ENCODE data around the gene DAD1. TPM values are rescaled to one million over a fixed set of nuclear protein-coding genes. Genes with fewer than 3 reads are reported as not detected.

Gene DAD1
- total RNA-seq, 1 donor from 2014 or later, result 328 TPM

DNA sequence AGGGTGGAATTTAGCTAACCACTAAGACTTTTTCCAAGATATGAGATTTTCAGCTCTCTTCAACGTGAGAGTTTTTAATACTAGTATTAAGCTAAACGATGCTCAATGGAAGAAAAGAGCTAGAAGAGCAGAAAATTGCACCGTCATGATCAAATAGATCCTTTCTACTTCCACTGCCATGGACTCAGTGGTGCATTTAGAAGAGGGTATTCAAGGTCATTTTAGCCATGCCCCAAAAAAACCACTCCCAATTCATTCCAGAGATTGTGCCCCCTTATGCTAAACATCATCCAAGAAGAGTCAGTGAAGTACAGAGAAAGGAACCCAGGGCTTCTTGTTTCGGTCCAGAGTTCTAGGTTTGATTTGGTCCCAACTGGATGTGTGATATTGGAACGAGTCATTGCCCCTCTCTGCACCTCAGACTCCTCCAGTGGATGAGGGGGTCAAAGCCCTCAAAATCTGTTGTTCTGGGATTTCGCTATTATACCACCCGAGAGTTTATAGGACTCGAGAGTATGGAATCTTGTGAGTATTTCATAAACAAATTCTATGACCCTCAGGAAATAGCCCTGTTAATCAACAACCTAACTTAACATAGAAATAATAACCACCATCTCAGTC lies 55.2 kb downstream of the DAD1 start:
- DNase-seq (ENCODE audit: low read depth), result no peak
- Histone ChIP-seq H3K27me3 (ENCODE audit: control insufficient read depth, insufficient read depth, low read length) (no peaks in the 10 kb centered on the region), H3K4me3 (ENCODE audit: low read depth, low read length) (no peak overlapping the region), H3K36me3 (ENCODE audit: control insufficient read depth, insufficient read depth, low read length) (no peaks in the 10 kb centered on the region)
- TF ChIP-seq, protein P1, sequence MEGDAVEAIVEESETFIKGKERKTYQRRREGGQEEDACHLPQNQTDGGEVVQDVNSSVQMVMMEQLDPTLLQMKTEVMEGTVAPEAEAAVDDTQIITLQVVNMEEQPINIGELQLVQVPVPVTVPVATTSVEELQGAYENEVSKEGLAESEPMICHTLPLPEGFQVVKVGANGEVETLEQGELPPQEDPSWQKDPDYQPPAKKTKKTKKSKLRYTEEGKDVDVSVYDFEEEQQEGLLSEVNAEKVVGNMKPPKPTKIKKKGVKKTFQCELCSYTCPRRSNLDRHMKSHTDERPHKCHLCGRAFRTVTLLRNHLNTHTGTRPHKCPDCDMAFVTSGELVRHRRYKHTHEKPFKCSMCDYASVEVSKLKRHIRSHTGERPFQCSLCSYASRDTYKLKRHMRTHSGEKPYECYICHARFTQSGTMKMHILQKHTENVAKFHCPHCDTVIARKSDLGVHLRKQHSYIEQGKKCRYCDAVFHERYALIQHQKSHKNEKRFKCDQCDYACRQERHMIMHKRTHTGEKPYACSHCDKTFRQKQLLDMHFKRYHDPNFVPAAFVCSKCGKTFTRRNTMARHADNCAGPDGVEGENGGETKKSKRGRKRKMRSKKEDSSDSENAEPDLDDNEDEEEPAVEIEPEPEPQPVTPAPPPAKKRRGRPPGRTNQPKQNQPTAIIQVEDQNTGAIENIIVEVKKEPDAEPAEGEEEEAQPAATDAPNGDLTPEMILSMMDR (IDR thresholded peaks at IDR 0.05; ENCODE audit: insufficient read depth, low read length, poor library complexity, severe bottlenecking), result no peak

DNA sequence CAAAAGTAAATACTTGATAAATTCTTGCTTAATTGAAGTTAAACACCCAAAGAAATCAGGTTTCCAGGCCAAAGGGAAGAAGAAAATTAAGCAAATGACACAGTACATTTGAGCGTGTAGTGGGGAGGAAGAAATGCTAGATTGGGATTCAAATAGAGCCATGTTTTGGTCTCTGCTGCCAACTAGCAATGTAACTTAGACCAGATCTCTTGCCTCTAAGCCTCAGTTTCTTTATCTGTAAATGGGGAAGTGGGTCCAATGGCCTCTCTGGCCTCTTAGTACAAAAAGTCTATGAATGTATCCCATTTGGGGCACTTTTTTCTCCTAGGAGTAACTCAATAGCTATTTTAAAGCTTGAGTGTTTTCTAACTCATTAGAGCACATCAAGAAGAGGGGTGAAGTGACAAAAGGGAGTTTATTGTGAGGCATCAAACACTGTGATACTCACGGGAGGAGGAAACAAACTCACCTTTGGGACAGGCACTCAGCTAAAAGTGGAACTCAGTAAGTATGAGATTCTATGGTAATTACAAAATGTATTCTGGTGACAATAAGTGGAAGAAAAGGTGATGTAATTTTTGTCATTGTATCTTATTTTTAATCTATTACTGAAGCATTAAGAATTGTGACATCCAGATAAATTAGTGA lies 55.8 kb downstream of the DAD1 start:
- TF ChIP-seq, protein P1 (IDR thresholded peaks at IDR 0.05; ENCODE audit: insufficient read depth, low read length, poor library complexity, severe bottlenecking), result no peak
- DNase-seq (ENCODE audit: low read depth), result no peak
- Histone ChIP-seq H3K4me3 (ENCODE audit: low read depth, low read length) (no peak overlapping the region), H3K27me3 (ENCODE audit: control insufficient read depth, insufficient read depth, low read length) (no peaks in the 10 kb centered on the region), H3K36me3 (ENCODE audit: control insufficient read depth, insufficient read depth, low read length) (no peaks in the 10 kb centered on the region)

DNA sequence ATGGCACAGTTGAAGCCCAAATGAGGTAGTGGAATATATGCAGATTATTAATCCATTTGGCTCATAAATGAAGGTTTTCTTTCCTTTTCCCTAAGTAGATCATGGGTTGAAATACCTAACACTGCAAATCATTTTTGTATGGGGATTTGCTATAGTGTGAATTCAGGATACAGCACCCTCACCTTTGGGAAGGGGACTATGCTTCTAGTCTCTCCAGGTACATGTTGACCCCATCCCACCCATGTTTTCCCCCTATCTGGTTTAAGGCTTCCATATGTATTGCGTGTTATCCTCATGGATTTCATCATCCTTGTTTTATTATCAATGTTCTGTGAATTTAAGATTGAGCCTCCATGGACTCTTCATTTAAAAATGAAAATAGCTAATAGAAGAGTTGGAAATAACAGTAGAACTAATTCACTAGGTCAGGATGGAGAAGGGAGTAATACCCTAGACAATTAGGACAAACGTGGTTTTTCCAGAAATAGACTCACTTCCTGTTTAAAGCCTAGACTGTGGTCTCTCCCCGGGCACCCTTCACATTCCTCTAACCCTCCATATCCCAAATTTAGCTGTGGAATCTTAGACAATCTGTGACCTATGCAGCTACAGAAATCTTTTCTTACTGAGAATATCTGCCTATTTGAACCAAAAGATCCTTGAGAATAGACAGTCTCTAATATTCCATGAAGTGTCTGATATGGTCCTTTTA lies 56.5 kb downstream of the DAD1 start:
- no peaks in the 10 kb centered on the region for H3K27me3 ChIP-seq (ENCODE audit: control insufficient read depth, insufficient read depth, low read length)
- H3K4me3 ChIP-seq (ENCODE audit: low read depth, low read length), result no peak overlapping the region
- TF ChIP-seq, protein P1 (IDR thresholded peaks at IDR 0.05; ENCODE audit: insufficient read depth, low read length, poor library complexity, severe bottlenecking), result no peak
- H3K36me3 ChIP-seq (ENCODE audit: control insufficient read depth, insufficient read depth, low read length), result no peaks in the 10 kb centered on the region
- DNase-seq (ENCODE audit: low read depth), result no peak

DNA sequence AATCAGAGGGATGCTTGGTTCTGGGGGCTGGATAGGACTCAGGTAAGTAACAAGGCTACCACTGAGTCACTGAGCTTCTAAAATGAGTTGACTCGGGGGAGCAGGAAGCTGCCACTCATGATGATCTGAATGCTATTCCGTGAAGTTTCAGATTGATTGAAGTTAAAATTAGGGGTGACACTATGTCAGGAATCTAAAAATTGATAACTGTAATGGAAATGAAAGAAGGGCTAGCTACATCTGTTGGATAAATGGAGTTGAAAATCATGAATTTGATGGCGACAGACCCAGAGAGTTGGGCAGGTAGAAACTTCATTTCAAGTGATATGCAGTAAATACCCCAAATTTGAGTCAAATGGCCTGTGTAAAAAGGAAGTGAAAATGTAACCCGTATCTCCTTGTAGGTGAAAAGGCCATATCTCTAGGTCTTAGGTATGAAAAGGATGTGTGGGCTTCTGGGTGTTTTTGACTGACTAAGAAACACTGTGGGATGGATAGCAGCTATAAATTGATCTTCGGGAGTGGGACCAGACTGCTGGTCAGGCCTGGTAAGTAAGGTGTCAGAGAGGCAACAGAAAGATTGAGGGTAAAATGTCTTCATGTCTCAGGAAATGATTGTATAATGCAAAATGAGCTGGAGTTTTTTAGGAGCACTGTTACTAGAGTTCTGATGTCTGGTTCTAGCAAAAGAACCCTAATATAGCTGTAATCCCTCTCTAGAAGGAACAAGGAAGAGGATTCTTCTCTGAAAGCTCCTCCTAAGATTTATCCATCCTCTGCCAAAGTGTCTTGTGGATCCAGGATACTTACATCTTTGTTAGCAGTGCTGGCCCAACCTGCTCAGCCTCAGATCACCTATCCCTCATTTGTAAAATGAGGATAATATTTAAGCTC lies 57.3 kb downstream of the DAD1 start:
- Histone ChIP-seq H3K27me3 (ENCODE audit: control insufficient read depth, insufficient read depth, low read length) (no peaks in the 10 kb centered on the region), H3K36me3 (ENCODE audit: control insufficient read depth, insufficient read depth, low read length) (no peaks in the 10 kb centered on the region), H3K4me3 (ENCODE audit: low read depth, low read length) (no peak overlapping the region)
- no peak for DNase-seq (ENCODE audit: low read depth)
- TF ChIP-seq, protein P1 (IDR thresholded peaks at IDR 0.05; ENCODE audit: insufficient read depth, low read length, poor library complexity, severe bottlenecking), result no peak

DNA sequence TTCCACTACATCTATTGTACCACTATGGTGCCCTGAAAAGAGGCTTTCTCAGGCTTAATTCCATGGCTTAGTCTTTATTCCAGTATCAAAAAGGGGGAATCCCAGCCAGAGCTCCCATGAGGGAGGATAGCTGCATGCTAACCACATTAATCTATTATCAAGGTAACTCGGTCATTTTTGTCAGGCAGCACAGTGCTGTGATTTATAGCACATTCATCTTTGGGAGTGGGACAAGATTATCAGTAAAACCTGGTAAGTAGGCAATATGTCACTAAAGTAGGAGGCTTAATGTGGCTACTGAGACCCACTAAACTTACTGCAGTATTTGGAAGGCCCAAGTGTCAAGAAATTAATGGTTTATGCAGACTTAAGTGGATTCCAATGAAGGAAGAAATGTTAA lies 58.9 kb downstream of the DAD1 start:
- Histone ChIP-seq H3K36me3 (ENCODE audit: control insufficient read depth, insufficient read depth, low read length) (no peaks in the 10 kb centered on the region), H3K4me3 (ENCODE audit: low read depth, low read length) (no peak overlapping the region), H3K27me3 (ENCODE audit: control insufficient read depth, insufficient read depth, low read length) (no peaks in the 10 kb centered on the region)
- TF ChIP-seq, protein P1 (IDR thresholded peaks at IDR 0.05; ENCODE audit: insufficient read depth, low read length, poor library complexity, severe bottlenecking), result no peak
- DNase-seq (ENCODE audit: low read depth), result no peak
